ENCODE results near the gene TAF4.
"Not testable (repeated sequence)": the region's sequence is repeated elsewhere in the genome, so short reads cannot be mapped to it uniquely, and the experiment has no call there.

The TAF4 gene

DNA sequence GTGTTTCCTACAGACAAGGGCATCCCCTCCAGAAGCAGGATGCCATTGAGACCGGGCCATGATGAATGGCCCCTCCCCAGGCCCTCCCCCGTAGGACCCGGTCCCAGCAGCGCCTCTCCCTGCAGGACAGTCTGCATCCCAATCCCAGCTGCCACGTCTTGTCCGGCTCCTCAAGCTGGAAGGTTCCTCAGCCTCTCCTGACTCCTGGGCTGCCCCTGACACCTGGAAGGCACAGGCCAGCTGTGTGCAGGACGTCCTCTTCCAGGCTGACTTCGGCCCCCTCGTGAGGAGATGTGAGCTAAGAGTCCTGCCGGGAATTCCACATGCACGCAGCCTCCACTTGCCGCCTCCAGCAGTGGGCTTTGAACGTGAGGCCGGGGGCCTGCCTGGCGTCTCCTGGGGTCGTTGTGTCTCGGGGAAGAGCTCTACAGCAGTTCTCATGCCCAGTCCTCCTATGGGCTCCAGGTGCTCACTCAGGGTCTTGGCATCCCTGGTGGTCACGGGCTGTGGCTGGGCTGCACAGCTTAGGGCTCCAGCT lies 64.4 kb downstream of the TAF4 start:
- no peak for DNase-seq

GRCh38 chr20:61998343-61999121 lies 67.1 kb downstream of the TAF4 start:
- DNase-seq = no peak

- no peak for DNase-seq
Measured at GRCh38 chr20:61997891-61998290, 67.8 kb downstream of the TAF4 start.

DNA sequence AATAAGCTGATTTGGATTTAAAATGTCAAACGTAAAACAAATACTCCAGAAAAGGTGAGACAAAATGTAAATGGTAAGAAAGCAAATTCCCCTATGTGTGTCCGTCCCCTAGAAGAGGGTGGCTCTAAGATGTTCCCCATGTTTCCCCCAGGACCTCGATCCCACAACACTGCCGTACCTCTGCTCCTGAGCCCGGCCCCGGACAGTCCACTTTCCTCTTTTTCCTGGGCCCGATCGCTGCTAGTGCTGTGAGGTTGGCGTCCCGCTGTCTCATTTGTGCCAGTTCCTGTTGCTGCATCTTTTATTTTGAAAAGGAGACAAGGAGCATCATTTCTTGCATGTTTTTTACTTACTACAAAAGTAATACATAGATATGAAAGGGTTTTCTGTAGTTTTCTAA lies 68.3 kb downstream of the TAF4 start:
- no peak for DNase-seq

- no peak for DNase-seq
Measured at GRCh38 chr20:61994546-61994945, 71.1 kb downstream of the TAF4 start.

GRCh38 chr20:61993058-61993457 lies 72.6 kb downstream of the TAF4 start:
- no peak for DNase-seq

DNA sequence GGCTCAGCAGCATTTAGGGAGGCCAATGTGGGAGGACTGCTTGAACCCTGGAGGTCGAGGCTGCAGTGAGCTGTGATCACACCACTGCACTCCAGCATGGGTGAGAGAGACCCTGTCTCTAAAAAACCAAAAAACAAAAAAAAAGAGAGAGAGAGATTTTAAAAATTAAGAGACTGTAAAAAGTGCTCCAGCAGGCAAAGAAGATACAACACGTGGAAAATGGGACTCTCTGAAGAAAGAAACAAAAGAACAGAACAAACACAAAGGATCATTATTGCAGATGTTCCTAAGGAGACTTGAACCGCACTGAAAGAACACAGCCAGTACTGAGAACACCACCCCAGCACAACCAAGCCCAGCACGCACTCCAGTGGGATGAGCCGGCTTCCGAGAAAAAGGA lies 74.2 kb downstream of the TAF4 start:
- DNase-seq = no peak

DNA sequence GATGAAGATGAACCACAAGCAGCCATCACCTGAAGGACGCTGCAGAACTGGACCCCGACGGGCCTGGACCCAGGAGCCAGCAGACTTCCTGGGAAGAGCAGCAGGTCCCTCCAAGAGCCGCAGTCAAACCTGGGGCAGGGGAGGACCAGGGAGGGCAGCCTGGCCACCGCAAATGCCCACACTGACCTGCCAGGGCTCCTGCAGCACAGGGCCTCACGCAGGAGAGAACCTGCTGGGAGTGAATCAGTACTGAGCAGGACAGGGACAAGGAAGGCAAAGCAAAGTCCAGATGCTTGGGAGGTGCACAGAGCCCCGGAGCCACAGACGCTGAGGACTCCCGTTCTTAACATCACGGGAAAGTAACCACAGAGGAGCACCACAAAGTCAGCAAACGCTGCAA lies 75.2 kb downstream of the TAF4 start:
- no peak for DNase-seq

DNA sequence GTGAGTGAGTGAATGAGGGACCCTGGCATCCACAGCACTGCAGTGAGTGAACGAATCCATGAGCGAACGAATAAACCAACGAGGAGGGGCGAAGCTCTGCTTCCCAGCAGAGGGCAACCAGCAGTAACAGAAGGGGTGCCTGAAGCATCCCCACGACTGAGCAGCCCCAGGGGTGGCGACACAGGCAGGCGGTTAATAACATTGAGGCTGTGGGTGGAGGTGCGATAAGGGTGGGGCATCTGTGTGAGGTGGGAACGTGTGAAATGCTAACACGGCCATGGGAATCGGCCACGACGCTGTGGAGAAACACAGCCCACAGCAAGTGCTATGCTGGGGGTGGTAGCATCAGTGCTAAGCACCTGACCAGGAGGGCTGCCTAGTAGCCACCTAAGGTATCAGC lies 75.9 kb downstream of the TAF4 start:
- DNase-seq = no peak

DNA sequence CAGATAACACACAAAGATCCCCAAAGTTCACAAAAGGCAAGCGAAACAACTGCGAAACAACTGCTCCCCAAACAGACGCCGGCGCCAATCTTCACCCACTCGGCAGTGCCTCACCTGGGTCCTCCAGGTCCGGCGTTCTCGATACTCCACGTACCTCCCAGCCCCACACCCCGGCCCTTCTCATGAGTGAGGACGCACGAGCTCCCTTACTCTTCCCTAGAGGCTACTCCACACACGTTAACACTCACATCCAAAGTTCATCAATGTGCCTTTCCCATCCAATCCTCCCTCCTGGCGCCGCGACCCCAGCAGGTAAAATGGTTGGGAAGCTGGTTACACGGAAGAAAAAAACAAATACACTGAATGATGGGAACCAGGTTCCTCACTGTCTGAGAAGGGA lies 77.0 kb downstream of the TAF4 start:
- DNase-seq = no peak

DNA sequence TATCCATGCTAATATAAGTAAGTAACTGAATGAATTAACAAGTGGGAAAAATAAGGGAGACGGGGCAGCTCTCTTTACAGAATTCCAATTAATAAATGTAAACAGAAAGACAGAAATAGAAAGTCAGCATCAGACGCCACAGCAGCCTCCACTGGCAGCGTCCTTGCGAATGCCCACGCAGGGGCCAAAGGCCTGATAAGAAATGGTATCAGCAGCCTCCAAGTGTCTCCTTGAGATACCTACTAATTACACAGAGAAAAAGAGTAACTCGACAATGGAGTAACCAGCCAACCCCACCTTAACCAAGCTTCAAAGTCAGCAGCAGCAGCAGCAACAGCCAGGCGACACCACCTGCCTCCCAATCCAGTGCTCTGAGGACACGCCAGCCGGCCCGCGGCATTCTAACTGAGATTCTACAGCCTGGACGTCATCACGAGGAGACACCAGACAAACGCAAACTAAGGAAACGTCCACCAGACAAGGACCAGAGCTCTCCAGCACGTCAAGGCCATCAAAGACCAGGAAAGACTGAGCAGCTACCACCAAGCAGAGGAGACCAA lies 78.8 kb downstream of the TAF4 start:
- no peak for DNase-seq

DNA sequence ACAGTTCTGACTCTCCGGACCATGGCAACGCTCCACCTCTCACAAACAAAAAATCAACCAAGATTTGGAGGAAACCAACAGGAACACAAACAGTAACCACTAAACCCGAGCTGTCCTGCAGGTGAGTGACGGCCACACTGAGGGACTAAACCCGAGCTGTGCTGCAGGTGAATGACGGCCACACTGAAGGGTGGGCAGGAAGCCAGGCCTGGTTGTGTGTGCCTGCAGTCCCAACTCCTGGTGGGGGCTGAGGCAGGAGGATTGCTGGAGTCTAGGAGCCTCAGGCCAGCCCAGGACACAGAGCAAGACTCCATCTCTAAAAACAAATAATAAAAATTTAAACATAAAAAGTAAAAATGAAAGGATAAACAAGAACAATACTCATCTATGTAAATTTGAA lies 80.6 kb downstream of the TAF4 start:
- DNase-seq = no peak

GRCh38 chr20:61984431-61984830 lies 81.2 kb downstream of the TAF4 start:
- DNase-seq = not testable (repeated sequence)

GRCh38 chr20:61983965-61984364 lies 81.7 kb downstream of the TAF4 start:
- DNase-seq = no peak

GRCh38 chr20:61982951-61983315 lies 82.7 kb downstream of the TAF4 start:
- no peak for DNase-seq

GRCh38 chr20:61982191-61982950 lies 83.3 kb downstream of the TAF4 start:
- no peak for DNase-seq

GRCh38 chr20:61981691-61982090 lies 84.0 kb downstream of the TAF4 start:
- not testable (repeated sequence) for DNase-seq

GRCh38 chr20:61980647-61981583 lies 84.8 kb downstream of the TAF4 start:
- DNase-seq = no peak

DNA sequence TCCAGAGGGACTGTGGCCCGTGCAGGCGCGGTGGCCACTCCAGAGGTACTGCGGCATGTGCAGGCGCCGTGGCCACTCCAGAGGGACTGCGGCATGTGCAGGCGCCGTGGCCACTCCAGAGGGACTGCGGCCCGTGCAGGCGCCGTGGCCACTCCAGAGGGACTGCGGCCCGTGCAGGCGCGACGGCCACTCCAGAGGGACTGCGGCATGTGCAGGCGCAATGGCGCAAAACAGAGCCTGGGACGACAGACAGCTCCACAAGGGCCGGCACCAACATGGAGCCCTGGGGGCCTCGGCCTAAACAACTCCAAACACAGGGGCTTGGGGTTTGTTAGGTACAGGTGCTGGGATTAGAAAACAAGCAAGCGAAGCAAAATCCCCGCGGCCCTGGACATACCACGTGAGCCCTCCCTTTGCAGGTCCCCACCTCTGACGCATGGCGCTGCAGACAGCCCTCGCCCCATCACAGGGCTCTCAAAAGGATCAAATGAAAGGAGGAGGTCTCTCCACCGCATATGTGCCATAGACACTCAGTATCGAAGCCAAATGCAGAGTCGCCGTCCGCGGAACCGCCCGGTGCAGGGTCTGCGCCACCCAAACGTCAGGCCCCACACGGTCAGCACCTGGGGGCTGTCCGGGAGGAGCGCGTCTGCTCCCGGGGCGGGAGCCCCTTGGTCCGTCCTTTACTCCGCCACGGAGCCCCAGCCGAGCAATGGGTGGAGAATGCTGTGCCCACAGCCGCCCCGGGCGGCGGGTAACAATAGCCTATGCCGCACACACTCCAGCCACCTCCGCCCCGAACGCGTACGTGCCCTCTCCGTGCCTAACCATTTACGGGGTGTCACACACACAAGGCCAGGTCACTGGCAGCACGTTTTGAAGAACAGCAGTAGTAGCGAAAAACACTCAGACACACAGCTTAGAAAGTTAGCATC lies 85.7 kb downstream of the TAF4 start:
- no peak for DNase-seq

DNA sequence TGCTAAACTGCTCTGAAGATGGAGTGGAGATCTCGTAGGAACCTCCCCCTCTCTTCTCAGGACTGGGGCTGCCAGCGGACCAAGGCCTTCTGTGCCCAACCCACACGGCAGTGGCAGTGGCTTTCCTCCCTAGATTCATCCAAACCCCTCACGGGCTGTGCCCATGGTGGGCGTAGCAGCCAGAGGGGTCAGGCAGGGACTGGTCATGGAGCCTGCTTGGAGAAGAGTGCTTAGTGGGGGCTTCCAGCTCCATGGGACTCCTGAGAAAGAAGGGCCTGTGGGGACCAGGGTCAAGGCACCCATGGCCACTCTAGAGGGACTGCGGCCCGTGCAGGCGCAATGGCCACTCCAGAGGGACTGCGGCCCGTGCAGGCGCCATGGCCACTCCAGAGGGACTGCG lies 86.6 kb downstream of the TAF4 start:
- no peak for DNase-seq

GRCh38 chr20:61978491-61978890 lies 87.2 kb downstream of the TAF4 start:
- no peak for DNase-seq

DNA sequence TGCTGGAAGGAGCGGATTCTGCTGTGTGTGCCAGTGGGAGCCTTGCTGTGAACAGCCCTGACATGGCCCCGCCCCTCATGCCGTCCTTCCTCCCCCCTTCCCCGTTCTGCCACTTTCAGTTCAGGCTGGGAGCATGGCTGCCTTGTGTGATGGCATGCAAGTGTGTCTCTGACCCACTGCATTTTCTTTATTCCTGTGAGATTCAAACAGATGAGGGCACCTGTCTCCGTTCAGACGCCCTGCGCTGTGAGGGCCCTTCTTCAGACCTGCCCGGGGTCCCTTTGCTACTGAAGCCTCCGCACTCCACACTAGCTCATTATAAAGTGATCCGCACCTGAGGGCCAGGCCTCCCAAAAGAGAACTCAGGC lies 88.3 kb downstream of the TAF4 start:
- DNase-seq = no peak

Measured in activated CD4-positive, alpha-beta T cell treated with anti-CD3 and anti-CD28 coated beads, Interleukin-2, amount 50 U/mL, for 4 hours (primary cell).